CD4-positive, alpha-beta memory T cell (primary cell): Measurements from ENCODE around the gene STK11IP. TPM values are rescaled to one million over a fixed set of nuclear protein-coding genes. Genes with fewer than 3 reads are reported as not detected.

Experiments used
- CTCF ChIA-PET: fragments of 350-600 bp; sonication (Branson Sonifier 250); formaldehyde crosslinking; loops from one replicate; lab custom pipeline; 2021; ENCODE audit warnings: inconsistent platforms; ENCODE audit not compliant: partially characterized antibody; lab: Charles Lee
- POLR2A ChIA-PET: fragments of 350-600 bp; sonication (Branson Sonifier 250); formaldehyde crosslinking; loops from one replicate; lab custom pipeline; 2021; ENCODE audit not compliant: partially characterized antibody; lab: Charles Lee
- DNase-seq, 5 donors: peaks; one replicate each; pipeline versions ENCODE4 v3.0.0 to v3.0.0-alpha.2; 2020 to 2022; ENCODE audit warnings: mixed read lengths in 1 of 5
- H3K27ac ChIP-seq: one replicate; pipeline ENCODE4 v1.7.0; 2013; ENCODE audit warnings: low read depth, low read length
- H3K27me3 ChIP-seq: 2 replicates; pipeline ENCODE4 v1.7.0; 2013; ENCODE audit warnings: mild to moderate bottlenecking, low read length, moderate library complexity; ENCODE audit not compliant: insufficient read depth
- H3K36me3 ChIP-seq: 2 replicates; pipeline ENCODE4 v1.7.0; 2013; ENCODE audit warnings: mild to moderate bottlenecking, low read length, moderate library complexity; ENCODE audit not compliant: insufficient read depth
- H3K4me1 ChIP-seq: 2 replicates; pipeline ENCODE4 v1.7.0; 2013; ENCODE audit warnings: mild to moderate bottlenecking, low read length, moderate library complexity; ENCODE audit not compliant: insufficient read depth
- H3K4me3 ChIP-seq, 2 donors: one replicate each; pipeline ENCODE4 v1.7.0; 2013; ENCODE audit warnings: low read length in 2 of 2, mild to moderate bottlenecking in 1 of 2
- H3K9me3 ChIP-seq, 2 donors: one replicate each; pipeline ENCODE4 v1.7.0; 2013; ENCODE audit warnings: low read length in 2 of 2, control low read depth in 1 of 2; ENCODE audit not compliant: control insufficient read depth in 1 of 2
- H3K27ac Mint-ChIP-seq, 7 donors: one replicate each; pipeline ENCODE4 v1.8.0; 2020 to 2021; ENCODE audit warnings: mixed read lengths in 7 of 7, mild to moderate bottlenecking in 6 of 7, inconsistent platforms in 3 of 7, moderate library complexity in 3 of 7
- H3K27me3 Mint-ChIP-seq, 2 donors: one replicate each; pipeline ENCODE4 v1.8.0; 2020 to 2021; ENCODE audit warnings: mixed read lengths in 2 of 2
- H3K36me3 Mint-ChIP-seq, 2 donors: one replicate each; pipeline ENCODE4 v1.8.0; 2020 to 2021; ENCODE audit warnings: mixed read lengths in 2 of 2, inconsistent platforms in 1 of 2, mild to moderate bottlenecking in 1 of 2
- H3K4me1 Mint-ChIP-seq, 4 donors: one replicate each; pipeline ENCODE4 v1.8.0; 2020 to 2021; ENCODE audit warnings: mixed read lengths in 4 of 4, mild to moderate bottlenecking in 1 of 4
- H3K4me3 Mint-ChIP-seq, 8 donors: one replicate each; pipeline ENCODE4 v1.8.0; 2020 to 2021; ENCODE audit warnings: mixed read lengths in 8 of 8, mild to moderate bottlenecking in 7 of 8, moderate library complexity in 6 of 8, inconsistent platforms in 3 of 8
- H3K9me3 Mint-ChIP-seq, 8 donors: one replicate each; pipeline ENCODE4 v1.8.0; 2020 to 2021; ENCODE audit warnings: mixed read lengths in 8 of 8, mild to moderate bottlenecking in 5 of 8, inconsistent platforms in 3 of 8, moderate library complexity in 1 of 8
- intact Hi-C: fragments of 100-400 bp; cut with micrococcal nuclease; formaldehyde crosslinking; loops from one replicate; pipeline ENCODE4 v1.15.1; 2023
- polyA plus RNA-seq, 2 donors: library from polyadenylated mRNA; unstranded; fragments of 300-500 nt; fragmentation: Illumina TruSeq; gene quantifications; one replicate each; pipeline ENCODE4 v1.2.3, GENCODE V29; 2021
- total RNA-seq, 2 experiments: library from RNA; stranded (reverse); gene quantifications; one replicate each; pipeline ENCODE4 v1.2.3, GENCODE V29; 2021

The STK11IP gene
- total and polyA plus RNA-seq, 4 experiments from 2014 or later: 8.3 to 50.2 (median 29.3) TPM

DNA sequence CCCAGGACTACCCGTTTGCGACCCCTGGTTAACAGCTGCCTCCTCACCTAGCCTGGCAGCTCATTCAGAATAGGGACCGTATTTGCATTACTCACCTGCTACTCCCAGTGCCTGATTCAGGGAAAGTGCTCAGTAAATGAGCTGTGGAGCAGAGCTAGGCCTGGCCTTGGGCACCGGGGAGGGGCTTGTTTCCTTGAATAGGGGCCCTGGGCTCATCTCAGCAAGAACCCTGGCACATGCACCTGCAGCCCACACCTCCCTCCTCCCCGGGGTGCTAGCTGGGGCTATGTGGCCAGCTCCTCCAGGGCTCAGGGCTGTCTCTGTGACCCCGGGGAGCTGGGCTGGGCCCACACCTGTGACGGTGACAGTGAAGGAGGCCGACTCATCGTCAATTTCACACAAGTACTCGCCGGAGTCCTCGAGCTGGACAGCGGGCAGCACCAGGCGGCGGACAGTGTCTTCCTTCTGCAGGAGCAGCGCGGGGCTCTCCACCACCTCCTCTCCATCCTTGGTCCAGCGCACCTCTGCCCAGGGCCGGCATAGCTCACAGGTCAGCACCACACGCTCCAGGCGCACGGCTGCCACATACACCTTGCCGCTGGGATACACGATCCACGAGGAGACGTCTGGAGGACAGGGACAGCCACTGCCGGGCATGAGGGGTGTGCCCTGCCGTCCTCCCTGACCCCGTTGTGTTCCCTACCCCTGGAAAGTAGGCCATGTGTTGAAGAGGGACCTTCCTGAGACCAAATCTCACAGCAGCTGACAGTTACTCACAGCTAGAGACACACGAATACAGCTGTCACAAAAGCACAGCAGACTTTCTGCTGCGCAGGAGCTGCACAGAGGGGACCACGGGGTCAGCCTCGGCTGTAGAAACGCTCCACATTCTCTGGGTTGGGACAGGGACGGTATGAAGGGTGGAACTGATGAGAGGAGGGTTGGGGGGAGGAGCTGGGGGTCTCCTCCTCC, 35.3 kb upstream of the STK11IP start:
- intact Hi-C loops: no loop called here
- H3K9me3 Mint-ChIP-seq: no peaks in the 10 kb centered on the region
- peaks cover 10 to 30% of the 10 kb centered on the region in 2 donors for H3K27me3 Mint-ChIP-seq
- no peaks in the 10 kb centered on the region for H3K36me3 Mint-ChIP-seq
- Histone ChIP-seq H3K27me3 (no peaks in the 10 kb centered on the region), H3K27ac (no peak overlapping the region), H3K4me3 (no peak overlapping the region), H3K36me3 (no peaks in the 10 kb centered on the region), H3K4me1 (no peaks in the 10 kb centered on the region), H3K9me3 (no peaks in the 10 kb centered on the region)
- ChIA-PET CTCF (interaction anchor here (0.7 to 4.8 kb wide), 7 partner anchors 9 to 86 kb away, joined by 3 to 73 read pairs (median 4); partner anchors contain the start of genes CHPF, OBSL1 and TMEM198), POLR2A (no interaction called here)
- DNase-seq: peak in 1 of 5 donors; percentile 29
- peaks cover 0 to 2% (median 0%) of the 10 kb centered on the region in 4 donors for H3K4me1 Mint-ChIP-seq
- no peak overlapping the region for H3K27ac Mint-ChIP-seq
- H3K4me3 Mint-ChIP-seq: no peak overlapping the region

DNA sequence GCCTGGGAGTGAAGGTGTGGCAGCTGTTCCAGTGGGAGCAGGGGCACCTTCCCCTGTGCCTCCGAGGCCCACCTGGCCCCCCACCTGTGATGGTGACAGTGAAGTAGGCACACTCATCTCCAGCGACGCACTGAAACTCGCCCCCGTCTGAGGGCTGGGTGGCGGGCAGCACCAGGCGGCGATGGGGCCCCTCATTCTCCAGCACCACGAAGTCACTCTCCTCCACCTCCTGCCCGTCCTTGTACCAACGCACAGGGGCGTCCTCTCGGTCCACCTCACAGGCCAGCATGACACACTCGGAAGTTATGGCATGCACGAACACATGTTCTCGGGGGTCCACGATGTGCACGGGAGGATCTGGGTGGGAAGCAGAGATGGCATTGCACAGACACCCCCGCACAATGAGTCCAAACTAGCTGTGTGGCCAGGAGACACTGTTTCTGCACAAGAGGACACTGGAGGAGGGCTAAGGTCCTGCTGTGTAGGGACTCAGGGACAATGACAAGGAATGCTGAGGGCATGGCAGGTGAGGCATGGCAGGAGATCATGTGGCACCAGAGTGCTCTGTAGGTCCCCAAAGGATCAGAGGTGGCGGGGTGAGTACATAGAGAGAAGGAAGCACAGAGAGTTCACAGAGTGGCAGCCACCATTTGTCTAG, 34.3 kb upstream of the STK11IP start:
- no peaks in the 10 kb centered on the region for H3K9me3 Mint-ChIP-seq
- DNase-seq: peak in 1 of 5 donors; percentile 1
- H3K4me3 Mint-ChIP-seq: no peak overlapping the region
- POLR2A ChIA-PET: no interaction called here
- Histone ChIP-seq H3K27ac (no peak overlapping the region), H3K36me3 (no peaks in the 10 kb centered on the region), H3K4me3 (no peak overlapping the region), H3K4me1 (no peaks in the 10 kb centered on the region), H3K27me3 (no peaks in the 10 kb centered on the region), H3K9me3 (no peaks in the 10 kb centered on the region)
- H3K4me1 Mint-ChIP-seq: peaks cover 0 to 2% (median 0%) of the 10 kb centered on the region in 4 donors
- H3K27me3 Mint-ChIP-seq: peaks cover 15 to 35% of the 10 kb centered on the region in 2 donors
- intact Hi-C loops: no loop called here
- CTCF ChIA-PET: interaction anchor here (1.3 to 4.8 kb wide), 4 partner anchors 8 to 87 kb away, joined by 3 to 73 read pairs (median 4); partner anchors contain the start of genes CHPF, OBSL1 and TMEM198
- no peaks in the 10 kb centered on the region for H3K36me3 Mint-ChIP-seq
- peak overlapping the region in 1 of 7 donors; percentile 49 for H3K27ac Mint-ChIP-seq

DNA sequence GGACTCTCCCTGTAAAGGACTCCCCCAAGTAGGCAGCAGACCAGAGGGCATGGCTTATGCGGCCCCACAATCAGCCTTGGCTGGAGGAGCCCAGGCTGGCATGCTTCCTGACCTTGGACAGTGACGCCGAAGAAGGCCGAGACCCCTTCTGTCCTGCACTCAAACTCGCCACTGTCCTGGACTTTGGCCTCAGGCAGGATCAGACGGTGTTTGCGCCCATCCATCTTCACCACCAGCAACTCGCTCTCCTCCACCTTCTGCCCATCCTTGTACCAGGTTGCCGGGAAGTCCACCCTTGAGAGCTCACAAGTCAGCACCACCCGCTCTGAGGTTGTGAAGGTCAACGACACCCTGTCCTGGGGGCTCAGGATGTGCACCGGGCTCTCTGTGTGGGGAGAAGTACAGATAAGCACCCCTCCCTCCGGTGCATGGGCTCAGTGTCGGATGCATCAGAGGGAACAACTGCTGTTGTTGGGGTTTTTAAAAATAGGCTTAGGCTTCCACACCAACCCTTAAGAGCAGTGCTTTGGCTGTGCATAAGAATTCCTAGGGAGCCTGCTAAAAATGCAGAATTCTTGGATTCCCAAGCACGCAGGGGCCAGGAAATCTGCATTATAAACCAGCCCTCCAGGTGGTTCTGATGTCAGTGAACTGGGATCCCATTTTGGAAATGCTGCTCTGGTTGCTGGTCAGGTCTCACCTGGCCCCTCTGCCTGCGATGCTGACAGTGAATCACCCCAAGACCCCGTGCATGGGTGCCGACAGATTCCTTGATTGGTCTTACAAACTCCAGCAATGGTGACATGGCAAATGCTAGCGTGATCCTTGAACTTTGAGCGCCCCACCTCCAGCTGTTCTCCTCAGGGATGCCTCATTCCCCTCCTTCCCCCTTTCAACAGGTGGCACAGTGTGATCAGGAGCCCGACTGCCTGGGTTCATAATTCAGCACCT, 32.3 kb upstream of the STK11IP start:
- Mint-ChIP-seq H3K4me1 (peaks cover 0 to 2% (median 0%) of the 10 kb centered on the region in 4 donors), H3K27ac (no peak overlapping the region), H3K4me3 (no peak overlapping the region), H3K9me3 (no peaks in the 10 kb centered on the region), H3K36me3 (no peaks in the 10 kb centered on the region), H3K27me3 (peaks cover 22 to 37% of the 10 kb centered on the region in 2 donors)
- H3K27ac ChIP-seq: no peak overlapping the region
- ChIA-PET CTCF (interaction anchor here (0.7 kb wide), 1 partner anchor 17 kb away, joined by 3 read pairs; no protein-coding TSS in a partner anchor), POLR2A (no interaction called here)
- no peak overlapping the region for H3K4me3 ChIP-seq
- no peaks in the 10 kb centered on the region for H3K9me3 ChIP-seq
- intact Hi-C loops: no loop called here
- peaks cover under 1% of the 10 kb centered on the region for H3K4me1 ChIP-seq
- H3K27me3 ChIP-seq: no peaks in the 10 kb centered on the region
- no peaks in the 10 kb centered on the region for H3K36me3 ChIP-seq
- DNase-seq: peak in 1 of 5 donors; percentile 36

DNA sequence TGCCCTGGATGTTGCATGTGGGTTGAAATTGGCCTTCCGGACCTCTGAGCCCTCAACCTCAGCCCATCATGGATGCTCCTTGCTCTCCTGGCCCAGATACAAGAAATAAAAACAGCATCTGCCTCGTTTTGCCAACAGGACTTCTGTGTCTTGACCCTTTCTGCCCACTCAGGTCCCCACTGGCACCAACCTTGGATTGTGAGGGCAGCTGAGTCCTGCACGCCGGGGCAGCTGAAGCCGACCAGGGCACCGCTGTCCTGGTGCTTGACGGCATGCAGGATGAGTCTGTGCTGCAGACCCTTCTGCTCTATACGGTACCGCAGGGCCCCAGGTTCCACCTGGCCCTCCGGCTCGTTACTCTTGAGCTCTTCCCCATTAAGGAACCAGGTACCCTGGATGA, 31.0 kb upstream of the STK11IP start:
- POLR2A ChIA-PET: no interaction called here
- no peak overlapping the region for H3K27ac Mint-ChIP-seq
- H3K4me1 Mint-ChIP-seq: peaks cover 0 to 2% (median 0%) of the 10 kb centered on the region in 4 donors
- no peaks in the 10 kb centered on the region for H3K36me3 ChIP-seq
- intact Hi-C loops: no loop called here
- H3K9me3 ChIP-seq: no peaks in the 10 kb centered on the region
- DNase-seq: no peak
- peaks cover 3% of the 10 kb centered on the region for H3K4me1 ChIP-seq
- H3K9me3 Mint-ChIP-seq: no peaks in the 10 kb centered on the region
- CTCF ChIA-PET: interaction anchor here (0.9 kb wide), 1 partner anchor 10 kb away, joined by 3 read pairs; no protein-coding TSS in a partner anchor
- peaks cover 3% of the 10 kb centered on the region for H3K27me3 ChIP-seq
- H3K36me3 Mint-ChIP-seq: no peaks in the 10 kb centered on the region
- no peak overlapping the region for H3K4me3 Mint-ChIP-seq
- H3K27me3 Mint-ChIP-seq: peaks cover 22 to 35% of the 10 kb centered on the region in 2 donors
- H3K27ac ChIP-seq: no peak overlapping the region
- H3K4me3 ChIP-seq: no peak overlapping the region

DNA sequence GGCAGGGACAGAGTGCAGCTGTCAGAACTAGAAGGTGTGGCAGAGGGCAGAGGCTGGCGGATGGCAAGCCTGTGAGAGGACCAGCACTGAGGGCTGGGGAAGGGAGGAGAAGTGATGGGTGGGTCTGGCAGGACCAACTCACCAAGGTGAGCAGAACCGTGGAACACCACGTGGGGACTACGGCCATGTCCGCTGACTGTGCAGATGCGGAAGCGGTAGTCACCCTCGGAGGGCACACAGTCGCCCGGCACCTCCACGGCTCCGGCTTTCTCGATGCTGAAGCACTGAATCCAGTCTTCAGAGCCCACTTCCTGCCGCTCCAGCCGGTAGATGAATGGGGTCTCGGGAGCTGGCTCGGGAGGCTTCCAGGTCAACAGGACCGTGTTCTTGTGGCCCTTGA, 30.5 kb upstream of the STK11IP start:
- peaks cover 0 to 3% (median under 1%) of the 10 kb centered on the region in 4 donors for H3K4me1 Mint-ChIP-seq
- H3K27me3 Mint-ChIP-seq: peaks cover 26 to 40% of the 10 kb centered on the region in 2 donors
- CTCF ChIA-PET: no interaction called here
- H3K36me3 Mint-ChIP-seq: no peaks in the 10 kb centered on the region
- peak in 1 of 5 donors; percentile 9 for DNase-seq
- Histone ChIP-seq H3K27ac (no peak overlapping the region), H3K4me3 (no peak overlapping the region), H3K9me3 (no peaks in the 10 kb centered on the region), H3K4me1 (peaks cover 3% of the 10 kb centered on the region), H3K27me3 (peaks cover 8% of the 10 kb centered on the region), H3K36me3 (no peaks in the 10 kb centered on the region)
- H3K4me3 Mint-ChIP-seq: no peak overlapping the region
- POLR2A ChIA-PET: no interaction called here
- no peaks in the 10 kb centered on the region for H3K9me3 Mint-ChIP-seq
- intact Hi-C loops: no loop called here
- no peak overlapping the region for H3K27ac Mint-ChIP-seq

DNA sequence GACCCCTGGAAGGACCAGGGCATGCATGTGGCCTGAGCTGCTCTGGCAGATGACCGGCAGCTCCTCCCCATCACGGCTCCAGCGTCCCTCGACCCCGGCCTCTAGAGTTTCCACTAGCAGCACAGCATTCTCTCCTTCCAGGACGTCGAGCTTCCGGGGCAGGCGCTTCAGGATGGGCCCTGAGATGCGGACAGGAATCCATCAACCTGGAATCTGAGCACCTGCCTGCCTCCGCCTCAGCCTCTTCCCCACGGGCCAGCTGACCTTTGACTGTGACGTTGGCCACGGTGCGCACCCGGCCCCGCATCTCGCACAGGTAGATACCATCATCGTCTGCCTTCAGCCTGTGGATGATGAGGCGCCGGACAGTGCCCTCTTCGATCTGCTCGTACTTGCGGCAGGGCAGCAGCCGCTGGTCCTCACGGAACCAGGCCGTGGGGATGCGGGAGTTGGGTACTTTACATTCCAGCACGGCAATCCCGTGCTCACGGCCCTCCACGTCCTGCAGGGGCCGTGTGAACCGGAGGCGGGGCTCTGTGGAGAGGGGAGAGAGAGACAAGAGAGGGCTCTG, 29.8 kb upstream of the STK11IP start:
- CTCF ChIA-PET: no interaction called here
- H3K9me3 Mint-ChIP-seq: no peaks in the 10 kb centered on the region

More for the DNA sequence above, 29.8 kb upstream of the STK11IP start:
- DNase-seq: no peak
- H3K4me1 Mint-ChIP-seq: peaks cover 0 to 3% (median under 1%) of the 10 kb centered on the region in 4 donors
- intact Hi-C loops: no loop called here
- no peak overlapping the region for H3K27ac Mint-ChIP-seq
- Histone ChIP-seq H3K4me3 (no peak overlapping the region), H3K4me1 (peaks cover 3% of the 10 kb centered on the region), H3K9me3 (no peaks in the 10 kb centered on the region), H3K36me3 (no peaks in the 10 kb centered on the region), H3K27me3 (peaks cover 15% of the 10 kb centered on the region), H3K27ac (no peak overlapping the region)
- no peak overlapping the region for H3K4me3 Mint-ChIP-seq
- peaks cover 24 to 42% of the 10 kb centered on the region in 2 donors for H3K27me3 Mint-ChIP-seq
- no peaks in the 10 kb centered on the region for H3K36me3 Mint-ChIP-seq
- POLR2A ChIA-PET: no interaction called here
